GM12878 (cell line): ENCODE data around the gene MAP7. TPM values are rescaled to one million over a fixed set of nuclear protein-coding genes. Genes with fewer than 3 reads are reported as not detected.
"Not testable (repeated sequence)": the region's sequence is repeated elsewhere in the genome, so short reads cannot be mapped to it uniquely, and the experiment has no call there.

Source experiments
- ATAC-seq: fragments of 200-7000 bp; cut with Tn5 transposase; 3 replicates; pipeline ENCODE4 v1.9.1; 2020; ENCODE audit warnings: mild to moderate bottlenecking, moderate library complexity
- BruUV-seq: library from RNA; stranded (reverse); fragments of 400-500 nt; replicated peaks from 2 replicates; lab custom pipeline; 2021; lab: Mats Ljungman, UMichigan
- CTCF ChIA-PET: fragments of 300-600 bp; sonication (Branson Sonifier 250); formaldehyde crosslinking; extraction: SDS; loops from one replicate; lab custom pipeline; 2021; ENCODE audit warnings: inconsistent platforms; lab: Yijun Ruan, JAX
- POLR2A ChIA-PET: fragments of 350-600 bp; formaldehyde crosslinking; extraction: SDS; loops from one replicate; lab custom pipeline; 2021; ENCODE audit warnings: inconsistent platforms; lab: Charles Lee
- RAD21 ChIA-PET: fragments of 300-600 bp; sonication (Branson Sonifier 250); formaldehyde crosslinking; loops from one replicate; lab custom pipeline; 2023; ENCODE audit warnings: antibody characterized with exemption; ENCODE audit not compliant: unreplicated experiment; lab: Charles Lee
- SMC1A ChIA-PET: fragments of 300-600 bp; sonication (Branson Sonifier 250); formaldehyde crosslinking; loops from one replicate; lab custom pipeline; 2023; ENCODE audit not compliant: unreplicated experiment, uncharacterized antibody; lab: Charles Lee
- DNase-seq: peaks from one replicate; pipeline ENCODE4 v3.0.0-alpha.2; 2011; ENCODE audit warnings: low read depth, low spot score
- FAIRE-seq: peaks from 3 replicates; lab custom pipeline; 2011; peaks lifted over from hg19 to GRCh38; lab: Jason Lieb, UNC
- H2AFZ ChIP-seq: 2 replicates; pipeline ENCODE4 v1.6.0; 2011; ENCODE audit warnings: low read depth, low read length, control low read depth; ENCODE audit not compliant: control insufficient read depth
- H3K27ac ChIP-seq: 2 replicates; pipeline ENCODE4 v1.5.1; 2011; ENCODE audit warnings: control low read depth; ENCODE audit not compliant: control insufficient read depth, insufficient read depth
- H3K27me3 ChIP-seq, 2 experiments: replicated peaks in 1 of 2; 2 replicates each; pipeline versions ENCODE4 v1.6.0 to v1.6.1; 2011; ENCODE audit warnings: low read length in 1 of 2; ENCODE audit not compliant: control insufficient read depth in 2 of 2, insufficient read depth in 2 of 2
- H3K36me3 ChIP-seq, 2 experiments: 2 replicates each; pipeline ENCODE4 v1.5.1; 2011; ENCODE audit warnings: low read length in 1 of 2; ENCODE audit not compliant: control insufficient read depth in 2 of 2, insufficient read depth in 2 of 2
- H3K4me1 ChIP-seq: 2 replicates; pipeline ENCODE4 v1.6.1; 2011; ENCODE audit warnings: mild to moderate bottlenecking, low read length, moderate library complexity, mixed read lengths; ENCODE audit not compliant: control insufficient read depth, insufficient read depth
- H3K4me2 ChIP-seq: 2 replicates; pipeline ENCODE4 v1.6.0; 2011; ENCODE audit warnings: control low read depth; ENCODE audit not compliant: control insufficient read depth, insufficient read depth
- H3K4me3 ChIP-seq: fragments of 200-600 bp; sonication (generic); 2 replicates; pipeline ENCODE4 v1.5.1; 2016
- H3K79me2 ChIP-seq: 2 replicates; pipeline ENCODE4 v1.6.0; 2011; ENCODE audit warnings: low read length; ENCODE audit not compliant: control insufficient read depth, insufficient read depth
- H3K9ac ChIP-seq: 2 replicates; pipeline ENCODE4 v1.8.0; 2011; ENCODE audit warnings: low read length, control low read depth, mixed read lengths; ENCODE audit not compliant: control insufficient read depth, insufficient read depth
- H3K9me3 ChIP-seq: replicated peaks from 3 replicates; pipeline ENCODE4 v1.5.1; 2011; ENCODE audit warnings: mild to moderate bottlenecking, low read length; ENCODE audit not compliant: control insufficient read depth, insufficient read depth
- H4K20me1 ChIP-seq: 2 replicates; pipeline ENCODE4 v1.6.0; 2011; ENCODE audit not compliant: control insufficient read depth, insufficient read depth
- CHD1 ChIP-seq: IDR thresholded peaks from 2 replicates; pipeline ENCODE4 v1.6.1; 2012; ENCODE audit warnings: low read depth, low read length, improper control_type of control experiment
- FOS ChIP-seq: IDR thresholded peaks from 3 replicates; pipeline ENCODE4 v1.6.1; 2011; ENCODE audit warnings: borderline replicate concordance; ENCODE audit not compliant: insufficient read length; ENCODE audit errors: extremely low read depth
- KDM1A ChIP-seq: fragments of 200-600 bp; sonication (generic); IDR thresholded peaks from 2 replicates; pipeline ENCODE4 v1.6.1; 2016; ENCODE audit warnings: borderline replicate concordance
- MTA2 ChIP-seq: fragments of 450-650 bp; IDR thresholded peaks from 2 replicates; pipeline ENCODE4 v1.6.1; 2016; ENCODE audit warnings: low read depth, mild to moderate bottlenecking, moderate library complexity
- PBX3 ChIP-seq: IDR thresholded peaks from 2 replicates; pipeline ENCODE4 v1.6.1; 2011; ENCODE audit warnings: mild to moderate bottlenecking, low read depth, low read length, moderate library complexity; ENCODE audit not compliant: insufficient replicate concordance
- RAD21 ChIP-seq: IDR thresholded peaks from 2 replicates; pipeline ENCODE4 v1.6.1; 2011; ENCODE audit warnings: mild to moderate bottlenecking, low read depth, low read length, moderate library complexity; ENCODE audit not compliant: insufficient read depth
- RCOR1 ChIP-seq: conservative IDR thresholded peaks from 2 replicates; pipeline ENCODE4 v1.6.1; 2012; ENCODE audit warnings: low read depth, low read length, improper control_type of control experiment
- WGBS: methylation state at CpG from one replicate; pipeline ENCODE4 v1.1.6; 2016; ENCODE audit warnings: low lambda C conversion rate; ENCODE audit not compliant: insufficient replicate concordance, insufficient coverage; ENCODE audit errors: missing lambda C conversion rate; 5-methylcytosine and 5-hydroxymethylcytosine counted together
- in situ Hi-C: fragments of 300-500 bp; cut with MboI; formaldehyde crosslinking; loops from 9 replicates; pipeline ENCODE4 v1.14.3; 2018; ENCODE audit warnings: mixed read lengths
- intact Hi-C: fragments of 100-400 bp; cut with micrococcal nuclease; formaldehyde crosslinking; loops from one replicate; pipeline ENCODE4 v1.14.2; 2022; ENCODE audit not compliant: unreplicated experiment
- polyA plus RNA-seq, 11 experiments: library from polyadenylated mRNA; depleted of rRNA in 4 of 11; unstranded in 6 of 11; stranded (reverse) in 5 of 11; fragments of >200 nt; fragmentation: Nextera tagmentation in 4 of 11; fragmentation: Illumina TruSeq in 1 of 11; extraction: Ambion mirVana in 4 of 11; extraction: Trizol in 1 of 11; gene quantifications; 1 replicate in 1 of 11; 2 replicates in 10 of 11; pipeline versions ENCODE4 v1.2.1 to v1.2.3, GENCODE V29; 2011 to 2016; ENCODE audit warnings: inconsistent platforms in 2 of 11, missing spikeins in 2 of 11, low read depth in 1 of 11
- total RNA-seq, 4 experiments: library from RNA; depleted of rRNA in 3 of 4; stranded (reverse); fragments of >200 nt in 3 of 4; fragmentation: Illumina TruSeq in 1 of 4; extraction: Trizol in 1 of 4; gene quantifications; 2 replicates each; pipeline versions ENCODE4 v1.2.1 to v1.2.3, GENCODE V29; 2013 to 2021
- TF ChIP-seq, protein P1 (sequence below), 3 experiments: IDR thresholded peaks in 2 of 3; conservative IDR thresholded peaks in 1 of 3; 2 replicates each; pipeline ENCODE4 v1.5.1; 2011; ENCODE audit warnings: low read depth in 3 of 3, low read length in 3 of 3, mild to moderate bottlenecking in 3 of 3, control low read depth in 2 of 3, moderate library complexity in 2 of 3, inconsistent platforms in 1 of 3, mixed read lengths in 1 of 3; ENCODE audit not compliant: control insufficient read depth in 2 of 3, insufficient read depth in 1 of 3; ENCODE audit errors: extremely low read depth in 1 of 3
- TF ChIP-seq, protein P2 (sequence below): fragments of 450-650 bp; IDR thresholded peaks from 2 replicates; pipeline ENCODE4 v1.6.1; 2017; ENCODE audit warnings: mild to moderate bottlenecking, moderate library complexity

Gene MAP7
- total and polyA plus RNA-seq, 10 of the 15 experiments (the other 5 are each of a cell fraction or from before 2014, with no cell fraction given) = 0.04 to 0.17 (median 0.08) TPM; not detected in 2

GRCh38 chr6:136378888-136379287 is 171.3 kb downstream of the MAP7 start:
- Histone ChIP-seq H3K4me3 (no peak overlapping the region), H3K9ac (no peak overlapping the region), H2AFZ (no peak overlapping the region), H4K20me1 (no peaks in the 10 kb centered on the region), H3K79me2 (no peaks in the 10 kb centered on the region), H3K9me3 (no peaks in the 10 kb centered on the region), H3K27ac (no peak overlapping the region), H3K4me1 (no peaks in the 10 kb centered on the region), H3K4me2 (no peak overlapping the region), H3K27me3 (no peaks in the 10 kb centered on the region; a peak in 1 of 4 replicates), H3K36me3 (no peaks in the 10 kb centered on the region)
- DNase-seq (no peak), ATAC-seq (no peak), FAIRE-seq (no peak)
- ChIA-PET RAD21 (no interaction called here), POLR2A (no interaction called here), SMC1A (no interaction called here), CTCF (no interaction called here)
- intact Hi-C loops (no loop called here), in situ Hi-C loops (no loop called here)
- TF ChIP-seq PBX3 (no peak), KDM1A (no peak), CHD1 (no peak), RAD21 (peak; percentile 38), FOS (no peak), MTA2 (no peak), RCOR1 (no peak)
- TF ChIP-seq, protein P1, sequence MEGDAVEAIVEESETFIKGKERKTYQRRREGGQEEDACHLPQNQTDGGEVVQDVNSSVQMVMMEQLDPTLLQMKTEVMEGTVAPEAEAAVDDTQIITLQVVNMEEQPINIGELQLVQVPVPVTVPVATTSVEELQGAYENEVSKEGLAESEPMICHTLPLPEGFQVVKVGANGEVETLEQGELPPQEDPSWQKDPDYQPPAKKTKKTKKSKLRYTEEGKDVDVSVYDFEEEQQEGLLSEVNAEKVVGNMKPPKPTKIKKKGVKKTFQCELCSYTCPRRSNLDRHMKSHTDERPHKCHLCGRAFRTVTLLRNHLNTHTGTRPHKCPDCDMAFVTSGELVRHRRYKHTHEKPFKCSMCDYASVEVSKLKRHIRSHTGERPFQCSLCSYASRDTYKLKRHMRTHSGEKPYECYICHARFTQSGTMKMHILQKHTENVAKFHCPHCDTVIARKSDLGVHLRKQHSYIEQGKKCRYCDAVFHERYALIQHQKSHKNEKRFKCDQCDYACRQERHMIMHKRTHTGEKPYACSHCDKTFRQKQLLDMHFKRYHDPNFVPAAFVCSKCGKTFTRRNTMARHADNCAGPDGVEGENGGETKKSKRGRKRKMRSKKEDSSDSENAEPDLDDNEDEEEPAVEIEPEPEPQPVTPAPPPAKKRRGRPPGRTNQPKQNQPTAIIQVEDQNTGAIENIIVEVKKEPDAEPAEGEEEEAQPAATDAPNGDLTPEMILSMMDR (IDR thresholded peaks at IDR 0.05 in 2 of 3, conservative IDR thresholded peaks at IDR 0.05 in 1 of 3; ENCODE audit: control insufficient read depth in 2 of 3, extremely low read depth in 1 of 3, insufficient read depth in 1 of 3, low read depth in 3 of 3, low read length in 3 of 3) = 0 out of 6 replicates have a peak, but pooled peaks of 1 of the 3 experiments have one; percentile 13
- TF ChIP-seq, protein P2, sequence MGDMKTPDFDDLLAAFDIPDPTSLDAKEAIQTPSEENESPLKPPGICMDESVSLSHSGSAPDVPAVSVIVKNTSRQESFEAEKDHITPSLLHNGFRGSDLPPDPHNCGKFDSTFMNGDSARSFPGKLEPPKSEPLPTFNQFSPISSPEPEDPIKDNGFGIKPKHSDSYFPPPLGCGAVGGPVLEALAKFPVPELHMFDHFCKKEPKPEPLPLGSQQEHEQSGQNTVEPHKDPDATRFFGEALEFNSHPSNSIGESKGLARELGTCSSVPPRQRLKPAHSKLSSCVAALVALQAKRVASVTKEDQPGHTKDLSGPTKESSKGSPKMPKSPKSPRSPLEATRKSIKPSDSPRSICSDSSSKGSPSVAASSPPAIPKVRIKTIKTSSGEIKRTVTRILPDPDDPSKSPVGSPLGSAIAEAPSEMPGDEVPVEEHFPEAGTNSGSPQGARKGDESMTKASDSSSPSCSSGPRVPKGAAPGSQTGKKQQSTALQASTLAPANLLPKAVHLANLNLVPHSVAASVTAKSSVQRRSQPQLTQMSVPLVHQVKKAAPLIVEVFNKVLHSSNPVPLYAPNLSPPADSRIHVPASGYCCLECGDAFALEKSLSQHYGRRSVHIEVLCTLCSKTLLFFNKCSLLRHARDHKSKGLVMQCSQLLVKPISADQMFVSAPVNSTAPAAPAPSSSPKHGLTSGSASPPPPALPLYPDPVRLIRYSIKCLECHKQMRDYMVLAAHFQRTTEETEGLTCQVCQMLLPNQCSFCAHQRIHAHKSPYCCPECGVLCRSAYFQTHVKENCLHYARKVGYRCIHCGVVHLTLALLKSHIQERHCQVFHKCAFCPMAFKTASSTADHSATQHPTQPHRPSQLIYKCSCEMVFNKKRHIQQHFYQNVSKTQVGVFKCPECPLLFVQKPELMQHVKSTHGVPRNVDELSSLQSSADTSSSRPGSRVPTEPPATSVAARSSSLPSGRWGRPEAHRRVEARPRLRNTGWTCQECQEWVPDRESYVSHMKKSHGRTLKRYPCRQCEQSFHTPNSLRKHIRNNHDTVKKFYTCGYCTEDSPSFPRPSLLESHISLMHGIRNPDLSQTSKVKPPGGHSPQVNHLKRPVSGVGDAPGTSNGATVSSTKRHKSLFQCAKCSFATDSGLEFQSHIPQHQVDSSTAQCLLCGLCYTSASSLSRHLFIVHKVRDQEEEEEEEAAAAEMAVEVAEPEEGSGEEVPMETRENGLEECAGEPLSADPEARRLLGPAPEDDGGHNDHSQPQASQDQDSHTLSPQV = no peak
- no TSS peak for BruUV-seq

- H3K4me3 ChIP-seq, FAIRE-seq, H2AFZ ChIP-seq, H3K27me3 ChIP-seq, DNase-seq, H3K4me1 ChIP-seq, H3K36me3 ChIP-seq, CTCF ChIA-PET, ATAC-seq, SMC1A ChIA-PET, H3K9ac ChIP-seq, H3K4me2 ChIP-seq, H3K79me2 ChIP-seq, H3K27ac ChIP-seq, RAD21 ChIA-PET, H4K20me1 ChIP-seq, intact Hi-C loops, in situ Hi-C loops, H3K9me3 ChIP-seq, BruUV-seq: not testable (repeated sequence)
- WGBS = 65% methylated on average over 4 of the region's 4 CpGs
- POLR2A ChIA-PET = interaction anchor here (0.6 kb wide), 1 partner anchor 39 kb away, joined by 4 read pairs; no protein-coding TSS in a partner anchor
Observed at GRCh38 chr6:136375836-136376235, 174.4 kb downstream of the MAP7 start.
